A673 (cell line): ENCODE measurements around the gene MAST3. TPM values are rescaled to one million over a fixed set of nuclear protein-coding genes. Genes with fewer than 3 reads are reported as not detected.

Experiments
- BruUV-seq: library from RNA; stranded (reverse); fragments of 400-500 nt; replicated peaks from 2 replicates; lab custom pipeline; 2021; lab: Mats Ljungman, UMichigan
- CTCF ChIA-PET: fragments of 300-600 bp; sonication (Branson Sonifier 250); formaldehyde crosslinking; loops from one replicate; lab custom pipeline; 2022; ENCODE audit warnings: antibody characterized with exemption; lab: Charles Lee
- POLR2A ChIA-PET: fragments of 300-600 bp; sonication (Branson Sonifier 250); formaldehyde crosslinking; loops from one replicate; lab custom pipeline; 2022; ENCODE audit warnings: antibody characterized with exemption; ENCODE audit not compliant: low non-redundant PET; lab: Charles Lee
- DNase-seq: peaks from one replicate; pipeline ENCODE4 v3.0.0-alpha.2; 2015; ENCODE audit warnings: low spot score
- H3K27ac ChIP-seq: fragments of 200-600 bp; sonication (generic); 2 replicates; pipeline ENCODE4 v1.5.1; 2016; ENCODE audit warnings: mixed run types, low read depth, mild to moderate bottlenecking, mixed read lengths, antibody characterized with exemption, low read length; ENCODE audit not compliant: poor library complexity, severe bottlenecking
- H3K27me3 ChIP-seq: fragments of 200-600 bp; sonication (generic); replicated peaks from 2 replicates; pipeline ENCODE4 v1.6.1; 2017; ENCODE audit warnings: mixed run types, low read depth, mild to moderate bottlenecking, mixed read lengths, antibody characterized with exemption, low read length; ENCODE audit not compliant: insufficient read depth, poor library complexity
- H3K36me3 ChIP-seq: fragments of 200-600 bp; sonication (generic); 2 replicates; pipeline ENCODE4 v1.6.1; 2016; ENCODE audit warnings: mixed run types, mild to moderate bottlenecking, mixed read lengths, antibody characterized with exemption, low read length; ENCODE audit not compliant: insufficient read depth, poor library complexity, severe bottlenecking
- H3K4me1 ChIP-seq: fragments of 200-600 bp; sonication (generic); 2 replicates; pipeline ENCODE4 v1.6.1; 2017; ENCODE audit warnings: mixed run types, mild to moderate bottlenecking, mixed read lengths, antibody characterized with exemption, low read length; ENCODE audit not compliant: insufficient read depth, poor library complexity, severe bottlenecking
- H3K4me3 ChIP-seq: fragments of 200-600 bp; sonication (generic); 2 replicates; pipeline ENCODE4 v1.5.1; 2016; ENCODE audit warnings: low read depth, mixed run types, mild to moderate bottlenecking, mixed read lengths, low read length; ENCODE audit not compliant: poor library complexity, severe bottlenecking
- H3K9me3 ChIP-seq: fragments of 200-600 bp; sonication (generic); 2 replicates; pipeline ENCODE4 v1.6.1; 2016; ENCODE audit warnings: mixed run types, low read depth, mild to moderate bottlenecking, mixed read lengths, antibody characterized with exemption, low read length; ENCODE audit not compliant: poor library complexity, severe bottlenecking
- EZH2 ChIP-seq: fragments of 200-600 bp; sonication (generic); IDR thresholded peaks from 2 replicates; pipeline ENCODE4 v1.6.1; 2017; ENCODE audit warnings: borderline replicate concordance, low read depth, mild to moderate bottlenecking, mixed read lengths, antibody characterized with exemption, low read length; ENCODE audit not compliant: poor library complexity, severe bottlenecking
- intact Hi-C: fragments of 100-400 bp; cut with micrococcal nuclease; formaldehyde crosslinking; loops from one replicate; pipeline ENCODE4 v1.10.0; 2022; ENCODE audit not compliant: unreplicated experiment
- total RNA-seq: library from RNA; stranded (reverse); gene quantifications from 2 replicates; pipeline ENCODE4 v1.2.3, GENCODE V29; 2021
- TF ChIP-seq, protein P1 (sequence below): fragments of 300-800, 200-600 bp; sonication (generic); conservative IDR thresholded peaks from 2 replicates; pipeline ENCODE4 v1.5.1; 2017; ENCODE audit warnings: low read depth, mild to moderate bottlenecking, antibody characterized with exemption, low read length, moderate library complexity, mixed read lengths

MAST3 gene
- total RNA-seq, 1 experiment from 2014 or later: 5.1 TPM

DNA sequence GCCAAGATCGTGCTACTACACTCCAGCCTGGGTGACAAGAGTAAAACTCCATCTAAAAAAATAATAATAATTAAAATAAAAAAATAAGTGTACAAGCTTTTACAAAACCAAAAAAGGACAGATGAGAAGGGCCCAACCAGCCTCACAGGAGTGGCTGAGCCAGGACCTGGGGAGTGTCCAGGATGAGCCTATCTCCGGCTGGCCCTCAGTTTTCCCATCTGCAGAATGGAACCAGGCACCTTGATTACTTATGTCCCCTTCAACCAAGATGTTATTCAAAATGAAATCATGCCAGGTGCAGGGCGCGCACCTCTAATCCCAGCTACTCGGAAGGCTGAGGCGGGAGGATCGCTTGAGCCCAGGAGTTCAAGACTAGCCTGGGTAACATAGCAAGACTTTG is 66.5 kb downstream of the MAST3 start:
- Histone ChIP-seq H3K27me3 (no peaks in the 10 kb centered on the region), H3K36me3 (peaks cover 30% of the 10 kb centered on the region), H3K4me3 (no peak overlapping the region), H3K9me3 (no peaks in the 10 kb centered on the region), H3K27ac (no peak overlapping the region), H3K4me1 (no peaks in the 10 kb centered on the region)
- CTCF ChIA-PET: no interaction called here
- no TSS peak for BruUV-seq
- intact Hi-C loops: no loop called here
- DNase-seq: no peak
- POLR2A ChIA-PET: no interaction called here
- no peak for TF ChIP-seq EZH2
- TF ChIP-seq, protein P1, sequence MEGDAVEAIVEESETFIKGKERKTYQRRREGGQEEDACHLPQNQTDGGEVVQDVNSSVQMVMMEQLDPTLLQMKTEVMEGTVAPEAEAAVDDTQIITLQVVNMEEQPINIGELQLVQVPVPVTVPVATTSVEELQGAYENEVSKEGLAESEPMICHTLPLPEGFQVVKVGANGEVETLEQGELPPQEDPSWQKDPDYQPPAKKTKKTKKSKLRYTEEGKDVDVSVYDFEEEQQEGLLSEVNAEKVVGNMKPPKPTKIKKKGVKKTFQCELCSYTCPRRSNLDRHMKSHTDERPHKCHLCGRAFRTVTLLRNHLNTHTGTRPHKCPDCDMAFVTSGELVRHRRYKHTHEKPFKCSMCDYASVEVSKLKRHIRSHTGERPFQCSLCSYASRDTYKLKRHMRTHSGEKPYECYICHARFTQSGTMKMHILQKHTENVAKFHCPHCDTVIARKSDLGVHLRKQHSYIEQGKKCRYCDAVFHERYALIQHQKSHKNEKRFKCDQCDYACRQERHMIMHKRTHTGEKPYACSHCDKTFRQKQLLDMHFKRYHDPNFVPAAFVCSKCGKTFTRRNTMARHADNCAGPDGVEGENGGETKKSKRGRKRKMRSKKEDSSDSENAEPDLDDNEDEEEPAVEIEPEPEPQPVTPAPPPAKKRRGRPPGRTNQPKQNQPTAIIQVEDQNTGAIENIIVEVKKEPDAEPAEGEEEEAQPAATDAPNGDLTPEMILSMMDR: no peak

DNA sequence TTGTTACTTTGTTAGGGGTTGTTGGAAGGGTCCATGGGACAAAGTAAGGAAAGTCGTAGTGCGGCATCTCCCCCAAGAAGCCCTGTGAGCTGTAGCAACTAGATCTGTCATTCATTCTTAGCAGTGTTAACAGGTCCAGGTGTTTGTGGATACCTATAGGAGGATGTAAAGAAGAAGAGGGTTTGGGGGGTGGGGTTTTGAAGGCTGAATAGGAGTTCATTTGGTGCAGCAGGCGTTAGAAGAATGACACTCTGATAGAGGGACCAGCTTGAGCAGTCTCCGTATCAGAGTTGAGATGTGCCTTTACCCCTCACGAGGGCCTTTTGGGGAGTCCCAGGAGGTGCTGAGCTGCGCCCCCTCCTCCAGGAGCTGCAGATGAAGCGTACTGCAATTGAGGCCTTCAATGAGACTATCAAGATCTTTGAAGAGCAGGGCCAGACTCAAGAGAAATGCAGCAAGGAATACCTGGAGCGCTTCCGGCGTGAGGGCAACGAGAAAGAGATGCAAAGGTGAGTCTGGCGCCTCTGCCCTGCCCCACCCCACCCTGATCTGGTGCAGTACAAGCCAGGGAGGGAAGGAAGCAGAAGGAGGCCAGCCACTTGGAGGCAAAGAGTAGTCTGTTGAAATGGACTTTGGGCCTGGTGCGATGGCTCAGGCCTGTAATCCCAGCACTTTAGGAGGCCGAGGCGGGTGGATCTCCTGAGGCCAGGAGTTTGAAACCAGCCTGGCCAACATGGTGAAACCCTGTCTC is 68.4 kb downstream of the MAST3 start:
- DNase-seq: no peak
- ChIA-PET CTCF (interaction anchor here (1.0 kb wide), 1 partner anchor 53 kb away, joined by 4 read pairs; no protein-coding TSS in a partner anchor), POLR2A (no interaction called here)
- Histone ChIP-seq H3K27me3 (no peaks in the 10 kb centered on the region), H3K27ac (no peak overlapping the region), H3K36me3 (peaks cover 30% of the 10 kb centered on the region), H3K4me3 (no peak overlapping the region), H3K4me1 (no peaks in the 10 kb centered on the region), H3K9me3 (no peaks in the 10 kb centered on the region)
- no TSS peak for BruUV-seq
- TF ChIP-seq EZH2: no peak
- TF ChIP-seq, protein P1: no peak
- intact Hi-C loops: loop anchor here (5.0 kb wide), 2 partner anchors 54 to 159 kb away; partner anchors contain the start of gene ARRDC2

DNA sequence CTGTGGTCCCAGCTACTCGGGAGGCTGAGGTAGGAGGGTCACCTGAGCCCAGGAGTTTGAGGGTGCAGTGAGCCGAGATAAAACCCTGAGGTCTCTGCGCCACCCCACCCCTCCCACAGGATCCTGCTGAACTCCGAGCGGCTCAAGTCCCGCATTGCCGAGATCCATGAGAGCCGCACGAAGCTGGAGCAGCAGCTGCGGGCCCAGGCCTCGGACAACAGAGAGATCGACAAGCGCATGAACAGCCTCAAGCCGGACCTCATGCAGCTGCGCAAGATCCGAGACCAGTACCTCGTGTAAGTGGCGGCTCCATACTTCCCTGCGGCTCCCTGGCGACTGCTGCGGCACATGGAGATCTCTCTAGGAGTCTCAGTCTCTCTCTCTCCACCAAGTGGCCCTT is 69.4 kb downstream of the MAST3 start:
- intact Hi-C loops: loop anchor here (5.0 kb wide), 2 partner anchors 55 to 160 kb away; partner anchors contain the start of gene ARRDC2
- no peak for TF ChIP-seq EZH2
- TF ChIP-seq, protein P1: no peak
- BruUV-seq: no TSS peak
- POLR2A ChIA-PET: no interaction called here
- DNase-seq: no peak
- Histone ChIP-seq H3K27ac (no peak overlapping the region), H3K4me3 (no peak overlapping the region), H3K4me1 (no peaks in the 10 kb centered on the region), H3K27me3 (no peaks in the 10 kb centered on the region), H3K36me3 (peaks cover 29% of the 10 kb centered on the region), H3K9me3 (no peaks in the 10 kb centered on the region)
- CTCF ChIA-PET: interaction anchor here (1.0 kb wide), 1 partner anchor 54 kb away, joined by 4 read pairs; no protein-coding TSS in a partner anchor
